Activated CD4-positive, CD25-positive, alpha-beta regulatory T cell treated with anti-CD3 and anti-CD28 coated beads, Interleukin-2, amount 50 U/mL, for 16 hours (primary cell): ENCODE measurements around the gene DKK1.
"Not testable (repeated sequence)": the region's sequence is repeated elsewhere in the genome, so short reads cannot be mapped to it uniquely, and the experiment has no call there.

Experiments
- DNase-seq: peaks from one replicate; pipeline ENCODE4 v3.0.0-alpha.2; 2020; ENCODE audit warnings: low read depth, low spot score

DKK1 gene

GRCh38 chr10:52318136-52318701 lies 4.1 kb downstream of the DKK1 start:
- DNase-seq: no peak

GRCh38 chr10:52318822-52319464 lies 4.9 kb downstream of the DKK1 start:
- DNase-seq: no peak

- DNase-seq: no peak
Observed at GRCh38 chr10:52319926-52320325, 5.8 kb downstream of the DKK1 start.

GRCh38 chr10:52322323-52322722 lies 8.2 kb downstream of the DKK1 start:
- no peak for DNase-seq

- DNase-seq: no peak
Observed at GRCh38 chr10:52322936-52323335, 8.9 kb downstream of the DKK1 start.

- DNase-seq: no peak
Observed at GRCh38 chr10:52326382-52326781, 12.3 kb downstream of the DKK1 start.

- DNase-seq: no peak
Observed at GRCh38 chr10:52331638-52332364, 17.7 kb downstream of the DKK1 start.

- no peak for DNase-seq
Observed at GRCh38 chr10:52332815-52333214, 18.7 kb downstream of the DKK1 start.

GRCh38 chr10:52334595-52334994 lies 20.5 kb downstream of the DKK1 start:
- no peak for DNase-seq

- DNase-seq: no peak
Observed at GRCh38 chr10:52335665-52336064, 21.6 kb downstream of the DKK1 start.

GRCh38 chr10:52337225-52337624 lies 23.1 kb downstream of the DKK1 start:
- no peak for DNase-seq

- DNase-seq: no peak
Observed at GRCh38 chr10:52343439-52343838, 29.4 kb downstream of the DKK1 start.

- DNase-seq: no peak
Observed at GRCh38 chr10:52346394-52347326, 32.6 kb downstream of the DKK1 start.

GRCh38 chr10:52347327-52347667 lies 33.2 kb downstream of the DKK1 start:
- no peak for DNase-seq

- no peak for DNase-seq
Observed at GRCh38 chr10:52348037-52348564, 34.0 kb downstream of the DKK1 start.

GRCh38 chr10:52351914-52352330 lies 37.8 kb downstream of the DKK1 start:
- DNase-seq: no peak

GRCh38 chr10:52353205-52353604 lies 39.1 kb downstream of the DKK1 start:
- DNase-seq: no peak

- DNase-seq: no peak
Observed at GRCh38 chr10:52353960-52354394, 39.9 kb downstream of the DKK1 start.

- DNase-seq: no peak
Observed at GRCh38 chr10:52357971-52358370, 43.9 kb downstream of the DKK1 start.

GRCh38 chr10:52359441-52359840 lies 45.4 kb downstream of the DKK1 start:
- DNase-seq: no peak

- DNase-seq: not testable (repeated sequence)
Observed at GRCh38 chr10:52365547-52366432, 51.7 kb downstream of the DKK1 start.
